Stimulated activated CD4-positive, alpha-beta T cell treated with anti-CD3 and anti-CD28 coated beads, Interleukin-1b, Interleukin-23, amount 100 ng/mL, for 1 hour (primary cell): Measurements from ENCODE around the gene KNDC1.

Experiments
- DNase-seq, 2 donors: peaks; one replicate each; pipeline ENCODE4 v3.0.0-alpha.2; 2020; ENCODE audit warnings: low read depth in 2 of 2

Gene KNDC1

GRCh38 chr10:133206356-133207040, 46.5 kb downstream of the KNDC1 start:
- DNase-seq: no peak

DNA sequence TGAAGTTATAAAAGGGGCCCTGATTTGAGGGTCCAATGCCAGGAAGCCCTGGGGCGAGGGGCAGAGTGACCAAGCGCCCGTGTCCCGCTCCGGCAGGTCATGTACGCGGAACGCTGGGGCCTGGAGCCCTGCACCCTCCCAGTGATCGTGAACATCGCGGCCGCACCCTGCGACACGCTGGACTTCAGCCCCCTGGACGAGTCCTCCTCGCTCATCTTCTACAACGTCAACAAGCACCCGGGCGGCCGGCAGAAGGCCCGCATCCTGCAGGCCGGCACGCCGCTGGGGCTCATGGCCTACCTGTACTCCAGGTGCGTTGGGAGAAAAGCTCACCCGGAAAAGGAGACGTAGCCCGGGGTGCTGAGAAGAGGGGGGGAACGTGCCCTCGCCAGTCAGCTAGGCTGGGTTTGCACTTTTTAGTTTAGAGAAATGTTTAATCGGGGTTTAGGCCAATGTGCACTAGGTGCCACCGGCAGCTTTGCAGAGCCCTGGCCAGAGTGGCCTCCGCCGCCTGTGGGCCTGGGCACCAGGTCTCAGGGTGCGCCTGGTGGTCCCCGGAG, 47.1 kb downstream of the KNDC1 start:
- DNase-seq: no peak

- no peak for DNase-seq
Measured at GRCh38 chr10:133207627-133208026, 47.6 kb downstream of the KNDC1 start.

DNA sequence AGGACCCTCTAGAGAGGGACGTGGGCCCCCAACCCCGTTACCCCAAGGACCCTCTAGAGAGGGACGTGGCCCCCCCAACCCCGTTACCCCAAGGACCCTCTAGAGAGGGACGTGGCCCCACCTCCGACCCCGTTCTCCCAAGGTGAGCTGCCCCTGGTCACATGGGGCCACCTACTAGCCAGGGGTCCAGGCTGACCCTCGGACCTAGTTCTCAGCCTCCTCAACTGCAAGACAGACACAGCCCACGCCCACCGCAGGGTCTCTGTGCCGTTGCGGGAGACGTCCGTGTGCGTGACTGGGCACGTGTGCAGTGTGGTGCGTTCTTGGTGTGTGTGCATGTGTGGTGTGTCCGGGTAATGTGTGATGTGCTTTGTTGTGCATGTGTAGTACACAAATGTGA, 48.4 kb downstream of the KNDC1 start:
- DNase-seq: no peak

DNA sequence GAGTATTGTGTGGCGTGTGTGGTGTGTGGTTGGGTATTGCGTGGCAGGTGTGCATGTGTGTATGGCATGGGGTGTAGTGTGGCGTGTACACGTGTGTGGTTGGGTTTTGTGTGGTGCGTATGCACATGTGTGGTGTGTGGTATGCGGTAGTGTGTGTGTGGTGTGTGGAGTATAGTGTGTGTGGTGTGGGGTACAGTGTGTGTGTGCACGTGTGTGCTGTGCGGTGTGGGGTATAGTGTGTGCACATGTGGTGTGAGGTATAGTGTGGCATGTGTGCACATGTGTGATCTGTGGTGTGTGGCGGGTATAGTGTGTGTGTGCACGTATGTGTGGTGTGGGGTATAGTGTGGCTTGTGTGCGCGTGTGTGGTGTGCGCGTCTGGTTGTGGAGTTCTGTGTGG, 49.1 kb downstream of the KNDC1 start:
- DNase-seq: no peak

DNA sequence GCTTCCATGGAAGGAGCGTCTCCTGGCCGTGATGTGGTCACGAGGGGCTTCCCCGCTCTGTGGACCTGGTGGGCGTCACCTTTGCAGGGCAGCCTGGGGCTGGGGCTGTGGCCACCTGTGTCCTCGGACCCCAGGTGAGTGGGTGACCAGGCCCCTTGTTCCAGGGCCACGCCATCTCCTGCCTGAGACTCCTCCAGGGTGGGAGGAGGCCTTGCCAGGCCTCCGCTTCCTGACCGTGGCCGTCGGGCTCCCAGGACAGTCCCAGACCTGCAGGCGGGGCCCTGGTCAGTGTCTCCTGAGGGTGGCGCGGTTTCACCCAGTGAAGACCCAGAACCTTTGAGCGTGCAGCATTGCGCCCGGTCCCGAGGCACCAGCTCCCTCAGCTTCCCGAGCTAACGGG, 49.6 kb downstream of the KNDC1 start:
- DNase-seq: no peak

DNA sequence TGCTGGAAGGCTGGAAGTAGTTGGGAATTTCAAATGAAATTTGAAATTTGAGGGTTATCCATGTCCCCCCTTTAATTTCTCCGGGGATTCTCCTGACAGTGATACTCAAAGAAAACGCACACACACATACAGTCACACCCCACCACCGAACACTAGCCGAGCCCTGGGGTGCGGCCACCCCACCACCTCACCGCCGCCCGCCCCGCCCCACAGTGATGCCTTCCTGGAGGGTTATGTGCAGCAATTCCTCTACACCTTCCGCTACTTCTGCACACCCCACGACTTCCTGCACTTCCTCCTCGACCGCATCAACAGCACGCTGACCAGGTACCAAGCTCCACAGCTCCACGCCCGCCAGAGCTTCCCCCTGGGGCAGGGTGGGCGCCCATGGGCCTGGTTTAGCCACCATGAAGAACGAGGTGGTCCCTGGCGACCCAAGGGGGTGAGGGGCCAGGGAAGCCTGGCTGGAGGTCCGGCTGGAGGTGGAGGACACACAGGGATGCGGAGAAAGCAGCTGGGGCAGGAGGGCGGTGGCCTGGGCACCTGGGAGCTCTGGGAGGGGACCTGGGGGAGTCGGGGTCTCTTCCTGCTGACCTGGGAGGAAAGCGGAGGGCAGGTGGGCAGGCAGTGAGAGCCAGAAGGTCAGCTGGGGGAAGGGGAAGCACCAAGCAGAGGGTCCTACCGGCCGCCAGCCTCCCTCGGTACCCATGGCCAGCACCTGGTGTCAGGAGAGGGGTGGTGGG, 50.5 kb downstream of the KNDC1 start:
- no peak for DNase-seq

DNA sequence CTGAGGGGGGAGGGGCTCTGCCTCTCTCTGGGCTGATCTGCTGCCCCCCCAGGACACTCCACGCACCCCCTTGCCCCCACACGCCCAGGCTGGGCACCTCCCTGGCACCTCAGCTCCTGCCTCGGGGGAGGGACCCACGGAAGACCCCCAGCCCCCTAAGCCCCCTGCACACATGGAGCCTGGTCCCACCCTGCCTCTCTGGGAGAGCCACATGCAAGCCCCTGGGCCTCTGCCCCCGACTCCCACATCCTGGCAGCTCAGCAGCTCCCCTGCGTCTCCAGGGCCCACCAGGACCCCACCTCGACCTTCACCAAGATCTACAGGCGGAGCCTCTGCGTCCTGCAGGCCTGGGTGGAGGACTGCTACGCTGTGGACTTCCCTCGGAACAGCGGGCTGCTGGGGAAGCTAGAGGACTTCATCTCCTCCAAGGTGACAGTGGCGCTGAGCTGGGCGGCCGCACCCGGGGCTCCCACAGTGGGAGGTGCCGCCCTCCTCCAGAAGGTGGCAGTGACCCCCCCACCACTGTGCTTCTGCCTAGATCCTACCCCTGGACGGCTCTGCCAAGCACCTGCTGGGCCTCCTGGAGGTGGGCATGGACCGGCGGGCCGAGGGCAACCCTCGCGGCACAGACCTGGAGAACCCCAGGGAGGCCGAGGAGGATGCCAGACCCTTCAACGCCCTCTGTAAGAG, 51.3 kb downstream of the KNDC1 start:
- DNase-seq: no peak

DNA sequence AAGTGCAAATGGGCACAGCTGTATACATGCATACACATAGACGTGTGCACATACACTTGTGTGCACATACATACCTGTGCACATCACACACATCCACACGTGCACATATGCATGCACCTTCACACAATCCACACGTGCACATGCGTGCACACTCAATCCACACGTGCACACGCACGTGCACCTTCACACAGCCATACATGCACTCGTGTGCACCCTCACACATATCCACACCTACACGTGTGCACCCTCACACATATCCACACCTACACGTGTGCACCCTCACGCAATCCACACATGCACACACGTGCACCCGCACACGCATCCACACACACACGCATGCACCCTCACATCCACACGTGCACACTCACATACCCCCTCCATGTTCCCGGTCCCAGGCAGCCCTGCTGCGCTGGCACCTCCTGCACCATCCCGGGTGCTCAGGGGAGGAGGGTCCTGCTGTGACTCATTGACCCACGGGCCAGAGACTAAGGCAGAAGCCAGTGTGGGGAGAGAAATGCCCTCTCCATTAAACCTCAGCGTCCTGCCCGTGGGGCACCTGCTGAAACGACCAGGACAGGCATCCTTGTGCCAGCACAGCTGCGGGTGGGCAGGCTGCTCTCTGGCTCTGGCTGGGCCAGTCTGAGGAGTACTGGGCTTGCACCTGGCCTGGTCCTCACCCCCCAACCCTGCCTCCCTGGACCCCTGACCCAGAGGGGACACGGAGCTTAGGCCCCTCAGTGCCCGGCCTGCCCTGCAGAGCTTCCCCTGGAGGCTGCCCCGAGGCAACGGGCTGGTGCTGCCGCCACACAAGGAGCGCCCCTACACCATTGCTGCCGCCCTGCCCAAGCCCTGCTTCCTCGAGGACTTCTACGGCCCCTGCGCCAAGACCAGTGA, 52.2 kb downstream of the KNDC1 start:
- DNase-seq: no peak

DNA sequence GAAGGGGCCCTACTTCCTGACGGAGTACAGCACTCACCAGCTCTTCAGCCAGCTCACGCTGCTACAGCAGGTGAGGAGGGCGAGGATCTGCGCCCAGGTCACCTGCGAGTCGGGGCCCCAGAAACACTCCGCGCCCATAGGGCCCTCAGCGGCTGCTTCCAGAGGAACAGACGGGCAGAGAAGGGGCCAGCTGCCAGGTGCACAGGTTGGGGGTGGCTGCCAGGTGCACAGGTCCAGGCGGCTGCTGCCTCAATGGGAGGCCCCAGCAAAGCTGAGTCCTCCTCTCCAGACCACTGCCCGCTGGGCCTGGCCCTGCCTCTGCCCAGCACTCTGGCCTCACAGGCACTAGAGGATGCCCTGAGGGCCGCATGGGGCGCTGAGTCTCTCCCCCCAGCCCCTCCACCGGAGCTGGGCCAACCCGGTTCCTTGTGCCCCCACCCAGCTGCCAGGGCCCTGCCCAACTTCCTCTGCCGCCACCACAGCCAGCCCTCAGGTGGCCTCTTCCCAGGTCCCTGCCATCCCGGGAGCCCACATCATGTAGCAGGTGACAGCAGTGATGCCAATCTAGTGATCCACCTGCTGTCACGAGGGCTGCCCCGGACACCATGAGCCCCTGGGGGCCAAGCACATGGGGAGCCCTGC, 53.0 kb downstream of the KNDC1 start:
- DNase-seq: no peak

- no peak for DNase-seq
Measured at GRCh38 chr10:133213641-133214467, 53.8 kb downstream of the KNDC1 start.

- DNase-seq: no peak
Measured at GRCh38 chr10:133214468-133215410, 54.7 kb downstream of the KNDC1 start.

GRCh38 chr10:133215586-133215985, 55.6 kb downstream of the KNDC1 start:
- DNase-seq: no peak

DNA sequence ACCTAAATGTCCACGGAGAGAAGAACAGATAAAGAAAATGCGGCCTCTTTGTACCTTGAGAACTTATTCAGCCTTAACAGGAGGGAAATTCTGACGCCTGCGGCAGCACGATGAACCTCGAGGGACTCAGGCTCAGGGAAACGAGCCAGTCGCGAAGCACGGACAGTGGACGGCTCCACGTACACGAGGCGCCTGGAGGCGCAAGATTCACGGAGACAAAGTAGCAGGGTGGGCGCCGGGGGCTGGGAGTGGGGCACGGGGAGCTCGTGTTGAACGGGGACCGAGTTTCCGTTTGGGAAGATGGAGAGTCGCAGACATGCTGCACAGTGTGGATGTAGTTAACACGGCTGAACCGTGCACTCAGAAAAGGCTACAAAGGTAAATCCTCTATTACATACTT, 56.8 kb downstream of the KNDC1 start:
- DNase-seq: no peak

DNA sequence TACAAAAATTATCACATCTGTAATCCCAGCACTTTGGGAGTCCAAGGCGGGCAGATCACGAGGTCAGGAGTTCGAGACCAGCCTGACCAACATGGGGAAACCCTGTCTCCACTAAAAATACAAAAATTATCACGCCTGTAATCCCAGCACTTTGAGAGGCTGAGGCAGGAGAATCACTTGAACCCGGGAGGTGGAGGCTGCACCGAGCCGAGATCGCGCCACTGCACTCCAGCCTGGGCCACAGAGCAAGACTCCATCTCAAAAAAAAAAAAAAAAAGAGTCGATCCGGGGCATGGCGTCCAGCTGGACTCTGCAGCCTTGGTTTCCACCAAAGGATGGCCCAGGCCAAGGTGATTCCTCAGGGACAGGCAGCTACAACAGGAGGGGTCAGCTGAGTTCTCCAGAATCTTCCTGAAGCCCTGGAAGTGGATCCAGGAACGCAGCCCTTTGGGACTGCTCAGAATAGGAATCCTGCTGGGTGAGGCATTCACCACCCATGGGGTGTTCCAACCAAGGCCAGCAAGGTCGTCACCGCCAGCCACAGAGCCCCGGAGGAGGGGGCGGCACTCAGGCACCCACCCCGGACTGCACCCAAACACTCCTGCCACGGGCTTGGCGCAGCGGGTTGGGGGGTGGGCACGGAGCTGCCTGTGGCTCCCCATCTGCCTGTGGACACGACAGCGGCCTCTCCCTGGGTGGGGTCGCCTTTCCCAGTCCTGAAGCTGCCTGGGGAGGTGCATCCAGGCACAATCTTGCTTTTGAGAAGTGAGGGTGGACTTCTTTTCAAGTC, 58.0 kb downstream of the KNDC1 start:
- DNase-seq: no peak

DNA sequence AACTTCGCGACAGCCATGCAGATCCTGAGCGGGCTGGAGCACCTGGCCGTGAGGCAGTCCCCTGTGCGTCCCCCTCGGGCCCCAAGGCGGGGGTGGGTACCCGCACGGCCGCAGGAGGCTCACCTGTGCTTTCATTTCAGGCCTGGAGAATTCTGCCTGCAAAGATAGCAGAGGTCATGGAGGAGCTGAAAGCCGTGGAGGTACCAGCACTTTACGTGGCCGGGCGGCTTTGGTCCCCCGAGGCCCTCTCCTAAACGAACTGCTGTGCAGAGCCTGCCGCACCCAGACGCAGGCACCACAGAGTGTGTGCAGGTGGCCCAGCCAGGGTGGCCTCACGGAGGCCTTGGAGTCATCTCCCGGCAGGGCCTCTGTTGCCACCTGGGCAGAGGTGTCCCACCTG, 58.9 kb downstream of the KNDC1 start:
- no peak for DNase-seq

GRCh38 chr10:133219782-133220181, 59.8 kb downstream of the KNDC1 start:
- no peak for DNase-seq

DNA sequence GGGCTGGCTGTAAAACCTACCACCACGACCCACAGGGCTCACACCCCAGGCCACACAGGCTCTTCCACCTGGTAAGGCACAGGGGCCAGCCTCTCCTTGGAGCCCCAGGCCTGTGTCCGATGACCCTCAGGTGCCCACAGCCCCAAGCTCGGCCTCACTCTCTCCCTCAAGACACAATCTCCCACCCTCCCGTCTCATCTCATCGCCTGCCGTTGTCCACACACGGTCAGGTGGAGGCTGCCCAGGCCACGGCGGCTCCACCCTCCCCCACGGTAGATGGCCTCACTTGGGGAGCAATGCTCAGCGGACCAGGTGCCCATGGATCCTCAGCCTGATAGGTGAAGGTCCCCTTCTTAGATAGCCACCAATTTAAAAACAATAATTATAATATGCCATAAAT, 61.3 kb downstream of the KNDC1 start:
- DNase-seq: no peak
